OCI-LY1 (cell line): ENCODE results near the gene CCDC154.

ENCODE experiments used
- H2AFZ ChIP-seq: fragments of 200-600 bp; sonication (generic), shearing (Covaris generic); 2 replicates; pipeline ENCODE4 v1.6.0; 2014; ENCODE audit warnings: antibody characterized with exemption, mild to moderate bottlenecking, low read length
- H3F3A ChIP-seq: fragments of 200-600 bp; sonication (generic), shearing (Covaris generic); 2 replicates; pipeline ENCODE4 v1.6.0; 2014; ENCODE audit warnings: mild to moderate bottlenecking, antibody characterized with exemption, low read length, moderate library complexity; ENCODE audit not compliant: insufficient read depth
- H3K27ac ChIP-seq: fragments of 200-600 bp; sonication (generic); 2 replicates; pipeline ENCODE4 v1.5.1; 2014; ENCODE audit warnings: low read length, mixed run types, mild to moderate bottlenecking, low read depth; ENCODE audit not compliant: poor library complexity, severe bottlenecking
- H3K27me3 ChIP-seq: fragments of 200-600 bp; sonication (generic); 2 replicates; pipeline ENCODE4 v1.6.0; 2014; ENCODE audit warnings: antibody characterized with exemption, mild to moderate bottlenecking, low read length, moderate library complexity; ENCODE audit not compliant: insufficient read depth
- H3K36me3 ChIP-seq: fragments of 200-600 bp; sonication (generic); 2 replicates; pipeline ENCODE4 v1.6.1; 2014; ENCODE audit warnings: mild to moderate bottlenecking, antibody characterized with exemption, low read length, moderate library complexity, mixed read lengths; ENCODE audit not compliant: insufficient read depth
- H3K4me1 ChIP-seq: fragments of 200-600 bp; sonication (generic); 2 replicates; pipeline ENCODE4 v1.5.1; 2014; ENCODE audit warnings: mild to moderate bottlenecking, low read length, moderate library complexity; ENCODE audit not compliant: insufficient read depth, severe bottlenecking
- H3K4me2 ChIP-seq: fragments of 200-600 bp; sonication (generic), shearing (Covaris generic); 2 replicates; pipeline ENCODE4 v1.6.1; 2014; ENCODE audit warnings: low read length
- H3K4me3 ChIP-seq: fragments of 200-600 bp; sonication (generic); 2 replicates; pipeline ENCODE4 v1.5.1; 2014; ENCODE audit warnings: low read length, low read depth, mild to moderate bottlenecking, mixed read lengths; ENCODE audit not compliant: poor library complexity, severe bottlenecking
- H3K79me2 ChIP-seq: fragments of 200-600 bp; shearing (Covaris generic); 2 replicates; pipeline ENCODE4 v1.6.1; 2016; ENCODE audit warnings: mixed run types, low read length, mixed read lengths; ENCODE audit not compliant: insufficient read depth
- H3K9ac ChIP-seq: fragments of 200-600 bp; sonication (generic), shearing (Covaris generic); 2 replicates; pipeline ENCODE4 v1.6.1; 2014; ENCODE audit warnings: mild to moderate bottlenecking, low read length, mixed read lengths
- H3K9me2 ChIP-seq: fragments of 200-600 bp; sonication (generic), shearing (Covaris generic); 2 replicates; pipeline ENCODE4 v1.6.1; 2014; ENCODE audit warnings: low read depth, mild to moderate bottlenecking, low read length, mixed read lengths
- H3K9me3 ChIP-seq: fragments of 200-600 bp; shearing (Covaris generic); 2 replicates; pipeline ENCODE4 v1.6.1; 2014; ENCODE audit warnings: low read length, mixed read lengths
- H4K20me1 ChIP-seq: fragments of 200-600 bp; sonication (generic), shearing (Covaris generic); 2 replicates; pipeline ENCODE4 v1.6.0; 2016; ENCODE audit warnings: mild to moderate bottlenecking, low read length; ENCODE audit not compliant: insufficient read depth
- CTCF ChIP-seq: fragments of 200-600 bp; sonication (generic), shearing (Covaris generic); IDR thresholded peaks from 2 replicates; pipeline ENCODE4 v1.5.1; 2017; ENCODE audit warnings: mild to moderate bottlenecking, antibody characterized with exemption, low read length, moderate library complexity, mixed read lengths
- EZH2 ChIP-seq: fragments of 200-600 bp; sonication (generic), shearing (Covaris generic); IDR thresholded peaks from 2 replicates; pipeline ENCODE4 v1.8.0; 2017; ENCODE audit warnings: borderline replicate concordance, mixed run types, mild to moderate bottlenecking, antibody characterized with exemption, low read length, moderate library complexity, mixed read lengths

Gene CCDC154

GRCh38 chr16:1390239-1390779, 54.0 kb downstream of the CCDC154 start:
- Histone ChIP-seq H3F3A (no peaks in the 10 kb centered on the region), H3K27ac (no peak overlapping the region), H3K27me3 (no peaks in the 10 kb centered on the region), H3K79me2 (no peaks in the 10 kb centered on the region), H3K9ac (no peak overlapping the region), H3K4me2 (no peak overlapping the region), H3K4me1 (no peaks in the 10 kb centered on the region), H3K4me3 (no peak overlapping the region), H4K20me1 (no peaks in the 10 kb centered on the region), H3K9me2 (no peaks in the 10 kb centered on the region), H3K9me3 (no peaks in the 10 kb centered on the region), H3K36me3 (peaks cover 9% of the 10 kb centered on the region; the same call in 1 of the 2 replicates), H2AFZ (no peak overlapping the region)
- TF ChIP-seq CTCF (no peak), EZH2 (no peak)

GRCh38 chr16:1389762-1390161, 54.6 kb downstream of the CCDC154 start:
- TF ChIP-seq EZH2 (no peak), CTCF (no peak)
- no peaks in the 10 kb centered on the region for H4K20me1 ChIP-seq
- no peak overlapping the region for H2AFZ ChIP-seq
- no peak overlapping the region for H3K4me2 ChIP-seq
- H3F3A ChIP-seq: no peaks in the 10 kb centered on the region
- H3K27ac ChIP-seq: no peak overlapping the region
- no peak overlapping the region for H3K4me3 ChIP-seq
- no peaks in the 10 kb centered on the region for H3K4me1 ChIP-seq
- H3K9me2 ChIP-seq: no peaks in the 10 kb centered on the region
- no peaks in the 10 kb centered on the region for H3K79me2 ChIP-seq
- no peaks in the 10 kb centered on the region for H3K27me3 ChIP-seq
- peaks cover 9% of the 10 kb centered on the region; the same call in 1 of the 2 replicates for H3K36me3 ChIP-seq
- no peaks in the 10 kb centered on the region for H3K9me3 ChIP-seq
- no peak overlapping the region for H3K9ac ChIP-seq

- no peaks in the 10 kb centered on the region for H3K27me3 ChIP-seq
- no peaks in the 10 kb centered on the region for H3K9me2 ChIP-seq
- H4K20me1 ChIP-seq: no peaks in the 10 kb centered on the region
- no peaks in the 10 kb centered on the region for H3F3A ChIP-seq
- no peak overlapping the region for H3K27ac ChIP-seq
- H3K4me2 ChIP-seq: no peak overlapping the region
- no peak for TF ChIP-seq CTCF
- no peaks in the 10 kb centered on the region for H3K79me2 ChIP-seq
- no peaks in the 10 kb centered on the region for H3K9me3 ChIP-seq
- peaks cover 3% of the 10 kb centered on the region for H3K36me3 ChIP-seq
- no peak overlapping the region for H3K4me3 ChIP-seq
- H3K4me1 ChIP-seq: no peaks in the 10 kb centered on the region
- H2AFZ ChIP-seq: no peak overlapping the region
- H3K9ac ChIP-seq: no peak overlapping the region
These were observed 57.0 kb downstream of the CCDC154 start for GRCh38 chr16:1387331-1387730.
